K562 (cell line): ENCODE data around the gene EIF1AY. TPM values are rescaled to one million over a fixed set of nuclear protein-coding genes. Genes with fewer than 3 reads are reported as not detected.

Source experiments
- ATAC-seq: fragments of 200-7000 bp; cut with Tn5 transposase; 3 replicates; pipeline ENCODE4 v1.9.1; 2020; ENCODE audit warnings: moderate library complexity
- BruUV-seq: library from RNA; stranded (reverse); fragments of 400-500 nt; replicated peaks from 2 replicates; lab custom pipeline; 2021; lab: Mats Ljungman, UMichigan
- CTCF ChIA-PET: fragments of 300-600 bp; formaldehyde crosslinking; extraction: SDS; loops from one replicate; lab custom pipeline; 2021; ENCODE audit warnings: low intra/inter-chr PET ratio; lab: Yijun Ruan, JAX
- POLR2A ChIA-PET: fragments of 300-600, 350-650 bp; sonication (Branson Sonifier 250); formaldehyde crosslinking; extraction: SDS; loops from one replicate; lab custom pipeline; 2021; ENCODE audit warnings: antibody characterized with exemption, inconsistent platforms; lab: Yijun Ruan, JAX
- DNase-seq, 4 experiments: peaks; one replicate each; pipeline versions ENCODE4 v3.0.0 to v3.0.0-alpha.2; 2011 to 2018; ENCODE audit warnings: low spot score in 3 of 4, mixed read lengths in 3 of 4; ENCODE audit errors: extremely low read depth in 1 of 4
- FAIRE-seq: peaks from 2 replicates; lab custom pipeline; 2011; peaks lifted over from hg19 to GRCh38; lab: Jason Lieb, UNC
- H2AFZ ChIP-seq: 2 replicates; pipeline ENCODE4 v1.6.0; 2011; ENCODE audit warnings: low read depth, low read length, control low read depth, inconsistent platforms
- H3K27ac ChIP-seq: fragments of 200-600 bp; 3 replicates; pipeline ENCODE4 v1.8.0; 2011; ENCODE audit warnings: low read depth, mild to moderate bottlenecking, control low read depth, inconsistent platforms, low read length, moderate library complexity, mixed read lengths; ENCODE audit errors: extremely low read depth
- H3K27me3 ChIP-seq, 2 experiments: fragments of 300-600 bp in 1 of 2; 2 replicates in 1 of 2; 3 replicates in 1 of 2; pipeline versions ENCODE4 v1.6.0 to v1.8.0; 2011; ENCODE audit warnings: inconsistent platforms in 2 of 2, low read length in 2 of 2, mild to moderate bottlenecking in 1 of 2, mixed read lengths in 1 of 2, moderate library complexity in 1 of 2; ENCODE audit not compliant: control insufficient read depth in 2 of 2, insufficient read depth in 2 of 2
- H3K36me3 ChIP-seq: fragments of 300-600 bp; 3 replicates; pipeline ENCODE4 v1.8.0; 2011; ENCODE audit warnings: mild to moderate bottlenecking, low read length, inconsistent platforms; ENCODE audit not compliant: control insufficient read depth, insufficient read depth
- H3K4me1 ChIP-seq, 2 experiments: fragments of 200-600 bp in 1 of 2; replicated peaks in 1 of 2; 2 replicates in 1 of 2; 3 replicates in 1 of 2; pipeline versions ENCODE4 v1.5.1 to v1.8.0; 2011; ENCODE audit warnings: inconsistent platforms in 2 of 2, low read length in 2 of 2, mild to moderate bottlenecking in 1 of 2, mixed read lengths in 1 of 2, moderate library complexity in 1 of 2; ENCODE audit not compliant: control insufficient read depth in 2 of 2, insufficient read depth in 2 of 2
- H3K4me2 ChIP-seq: 2 replicates; pipeline ENCODE4 v1.6.1; 2011; ENCODE audit warnings: low read length, control low read depth, inconsistent platforms, mixed read lengths; ENCODE audit not compliant: insufficient read depth
- H3K4me3 ChIP-seq: fragments of 200-600 bp; sonication (generic), shearing (Covaris generic); 2 replicates; pipeline ENCODE4 v1.5.1; 2016; ENCODE audit warnings: control low read depth, inconsistent platforms
- H3K79me2 ChIP-seq: fragments of 200-600 bp; 3 replicates; pipeline ENCODE4 v1.8.0; 2011; ENCODE audit warnings: low read length, inconsistent platforms; ENCODE audit not compliant: control insufficient read depth, insufficient read depth
- H3K9ac ChIP-seq, 2 experiments: 2 replicates each; pipeline versions ENCODE4 v1.6.0 to v1.6.1; 2011; ENCODE audit warnings: low read depth in 2 of 2, low read length in 2 of 2, control low read depth in 1 of 2, inconsistent platforms in 1 of 2, mild to moderate bottlenecking in 1 of 2, mixed read lengths in 1 of 2; ENCODE audit not compliant: insufficient read depth in 1 of 2
- H3K9me1 ChIP-seq: one replicate; pipeline ENCODE4 v1.6.0; 2011; ENCODE audit warnings: inconsistent platforms, mild to moderate bottlenecking, low read length, moderate library complexity; ENCODE audit not compliant: control insufficient read depth, insufficient read depth
- H3K9me3 ChIP-seq: replicated peaks from 2 replicates; pipeline ENCODE4 v1.5.1; 2011; ENCODE audit warnings: low read depth, low read length, inconsistent platforms; ENCODE audit not compliant: control insufficient read depth, insufficient read depth
- H4K20me1 ChIP-seq: replicated peaks from 2 replicates; pipeline ENCODE4 v1.6.1; 2011; ENCODE audit warnings: low read length, inconsistent platforms, mixed read lengths; ENCODE audit not compliant: control insufficient read depth, insufficient read depth
- C11orf30 ChIP-seq: fragments of 450-650 bp; IDR thresholded peaks from 2 replicates; pipeline ENCODE4 v1.6.1; 2016; ENCODE audit warnings: low read depth, mild to moderate bottlenecking
- CREB3L1 ChIP-seq: fragments of 450-650 bp; IDR thresholded peaks from 2 replicates; pipeline ENCODE4 v1.6.1; 2014; ENCODE audit warnings: low read depth, mild to moderate bottlenecking, moderate library complexity, borderline replicate concordance
- EHMT2 ChIP-seq: fragments of 450-650 bp; IDR thresholded peaks from 2 replicates; pipeline ENCODE4 v1.6.1; 2018; ENCODE audit warnings: antibody characterized with exemption
- GABPB1 ChIP-seq: sonication (generic); formaldehyde crosslinking; IDR thresholded peaks from 2 replicates; pipeline ENCODE4 v1.8.0; 2022; ENCODE audit warnings: mild to moderate bottlenecking, missing genetic modification reagents
- HDAC6 ChIP-seq: IDR thresholded peaks from 2 replicates; pipeline ENCODE4 v1.6.1; 2012; ENCODE audit warnings: low read depth, mild to moderate bottlenecking, control low read depth, inconsistent platforms, low read length, moderate library complexity
- KLF10 ChIP-seq: fragments of 250-450 bp; sonication (Bioruptor Pico); IDR thresholded peaks from 2 replicates; pipeline ENCODE4 v1.6.1; 2021; ENCODE audit warnings: matching md5 sums
- MXD1 ChIP-seq: fragments of 250-450 bp; sonication (Bioruptor Pico); IDR thresholded peaks from 2 replicates; pipeline ENCODE4 v1.8.0; 2021; ENCODE audit warnings: borderline replicate concordance, mild to moderate bottlenecking, moderate library complexity; ENCODE audit not compliant: poor library complexity, severe bottlenecking
- NFE2 ChIP-seq: IDR thresholded peaks from 2 replicates; pipeline ENCODE4 v1.6.1; 2014; ENCODE audit warnings: antibody characterized with exemption, low read depth
- PHF20 ChIP-seq: fragments of 450-650 bp; IDR thresholded peaks from 2 replicates; pipeline ENCODE4 v1.6.1; 2018; ENCODE audit not compliant: partially characterized antibody
- POLR2AphosphoS2 ChIP-seq: IDR thresholded peaks from 2 replicates; pipeline ENCODE4 v1.6.1; 2012; ENCODE audit warnings: low read length, improper control_type of control experiment
- TBL1XR1 ChIP-seq, 2 experiments: IDR thresholded peaks; 2 replicates each; pipeline ENCODE4 v1.6.1; 2012; ENCODE audit warnings: improper control_type of control experiment in 2 of 2, low read length in 2 of 2, mild to moderate bottlenecking in 1 of 2
- U2AF1 ChIP-seq: fragments of 200-400 bp; formaldehyde crosslinking; optimal IDR thresholded peaks from 2 replicates; pipeline ENCODE3; 2017; ENCODE audit warnings: mild to moderate bottlenecking, low read depth, low read length, moderate library complexity
- ZMIZ1 ChIP-seq, 2 experiments: fragments of 150-350 bp in 1 of 2; IDR thresholded peaks; 2 replicates each; pipeline ENCODE4 v1.6.1; 2012 to 2016; ENCODE audit warnings: low read depth in 2 of 2, low read length in 2 of 2, mild to moderate bottlenecking in 1 of 2, moderate library complexity in 1 of 2
- ZNF224 ChIP-seq: sonication (generic); formaldehyde crosslinking; IDR thresholded peaks from 2 replicates; pipeline ENCODE4 v1.8.0; 2022; ENCODE audit warnings: mild to moderate bottlenecking, missing genetic modification reagents
- ZNF431 ChIP-seq: sonication (generic); formaldehyde crosslinking; IDR thresholded peaks from 2 replicates; pipeline ENCODE4 v1.8.0; 2022; ENCODE audit warnings: mild to moderate bottlenecking, missing genetic modification reagents
- ZNF586 ChIP-seq: fragments of 450-650 bp; formaldehyde crosslinking; conservative IDR thresholded peaks from 2 replicates; pipeline ENCODE4 v1.4.0; 2020; ENCODE audit warnings: mild to moderate bottlenecking, moderate library complexity
- WGBS: fragments of 100-300 bp; shearing (Covaris generic); methylation state at CpG from one replicate; pipeline ENCODE4 v1.1.6; 2016; ENCODE audit warnings: low coverage, mixed read lengths; ENCODE audit not compliant: insufficient coverage; ENCODE audit errors: missing lambda C conversion rate; 5-methylcytosine and 5-hydroxymethylcytosine counted together
- in situ Hi-C: fragments of 300-500 bp; cut with MboI; formaldehyde crosslinking; loops from 4 replicates; pipeline ENCODE4 v1.15.0; 2018; ENCODE audit warnings: inconsistent platforms, mixed read lengths
- intact Hi-C: fragments of 100-400 bp; cut with micrococcal nuclease; formaldehyde crosslinking; loops from 2 replicates; pipeline ENCODE4 v1.14.2; 2022
- polyA plus RNA-seq, 8 experiments: library from polyadenylated mRNA; depleted of rRNA in 4 of 8; stranded (reverse) in 5 of 8; unstranded in 3 of 8; fragments of >200 nt; fragmentation: Nextera tagmentation in 2 of 8; fragmentation: Illumina TruSeq in 1 of 8; extraction: Ambion mirVana in 2 of 8; extraction: Trizol in 1 of 8; gene quantifications; 2 replicates each; pipeline versions ENCODE4 v1.2.1 to v1.2.3, GENCODE V29; 2011 to 2014; ENCODE audit warnings: inconsistent platforms in 1 of 8, missing spikeins in 1 of 8
- total RNA-seq, 7 experiments: library from RNA; depleted of rRNA in 6 of 7; stranded (reverse); fragments of >200 nt in 6 of 7; fragmentation: Illumina TruSeq in 2 of 7; extraction: Trizol in 2 of 7; gene quantifications; 2 replicates each; pipeline versions ENCODE4 v1.2.1 to v1.2.3, GENCODE V29; 2011 to 2021; ENCODE audit warnings: low replicate concordance in 1 of 7

EIF1AY gene
- total and polyA plus RNA-seq, 9 of the 15 experiments (the other 6 are each of a cell fraction or from before 2014, with no cell fraction given): not detected

GRCh38 chrY:20559873-20560512 lies 15.6 kb upstream of the EIF1AY start:
- Histone ChIP-seq H3K79me2 (no peaks in the 10 kb centered on the region), H3K4me2 (no peak overlapping the region), H3K9me1 (no peaks in the 10 kb centered on the region), H3K4me3 (no peak overlapping the region), H3K4me1 (no peaks in the 10 kb centered on the region), H3K9ac (no peak overlapping the region), H3K9me3 (no peaks in the 10 kb centered on the region), H2AFZ (no peak overlapping the region), H3K36me3 (no peaks in the 10 kb centered on the region), H3K27ac (no peak overlapping the region), H4K20me1 (no peaks in the 10 kb centered on the region), H3K27me3 (no peaks in the 10 kb centered on the region)
- no peak for DNase-seq
- POLR2A ChIA-PET: no interaction called here
- ATAC-seq: no peak
- no CpG with 5 or more reads among the region's 2 CpGs for WGBS
- CTCF ChIA-PET: no interaction called here
- no peak for TF ChIP-seq ZNF431
- TF ChIP-seq ZMIZ1 (IDR thresholded peaks at IDR 0.05; ENCODE audit: low read depth in 2 of 2, low read length in 2 of 2): no peak
- TF ChIP-seq TBL1XR1 (IDR thresholded peaks at IDR 0.05; ENCODE audit: low read length in 2 of 2): no peak
- no peak for TF ChIP-seq U2AF1
- no peak for TF ChIP-seq GABPB1 (CRISPR knock-in tag)
- TF ChIP-seq CREB3L1: no peak
- TF ChIP-seq PHF20: no peak
- TF ChIP-seq C11orf30: no peak
- TF ChIP-seq ZNF224 (CRISPR knock-in tag): no peak
- no peak for TF ChIP-seq MXD1
- no peak for TF ChIP-seq HDAC6
- TF ChIP-seq NFE2: no peak
- no peak for TF ChIP-seq POLR2AphosphoS2
- no peak for TF ChIP-seq KLF10 (CRISPR knock-in tag)
- no peak for TF ChIP-seq ZNF586
- TF ChIP-seq EHMT2: no peak
- intact Hi-C loops (no loop called here), in situ Hi-C loops (no loop called here)
- BruUV-seq: no TSS peak
- no peak for FAIRE-seq
